WTC11 (cell line): ENCODE measurements around the gene ARHGEF37. TPM values are rescaled to one million over a fixed set of nuclear protein-coding genes. Genes with fewer than 3 reads are reported as not detected.

Experiments
- ATAC-seq: fragments of 200-7000 bp; cut with Tn5 transposase; 2 replicates; pipeline ENCODE4 v1.10.0; 2021; ENCODE audit warnings: mild to moderate bottlenecking, moderate library complexity
- CTCF ChIA-PET: fragments of 300-600 bp; sonication (Branson Sonifier 250); formaldehyde crosslinking; loops from one replicate; lab custom pipeline; 2021; ENCODE audit warnings: antibody characterized with exemption; lab: Charles Lee
- POLR2A ChIA-PET: fragments of 350-600 bp; sonication (Branson Sonifier 250); formaldehyde crosslinking; loops from one replicate; lab custom pipeline; 2021; ENCODE audit warnings: antibody characterized with exemption; lab: Charles Lee
- DNase-seq: peaks from one replicate; pipeline ENCODE4 v3.0.0; 2021; ENCODE audit warnings: low spot score
- H3K27ac Mint-ChIP-seq: 2 replicates; pipeline ENCODE4 v1.8.0; 2021; ENCODE audit warnings: mixed read lengths
- H3K27me3 Mint-ChIP-seq: 2 replicates; pipeline ENCODE4 v1.8.0; 2021; ENCODE audit warnings: low read depth, mild to moderate bottlenecking, moderate library complexity, mixed read lengths
- H3K36me3 Mint-ChIP-seq: 2 replicates; pipeline ENCODE4 v1.8.0; 2021; ENCODE audit warnings: mixed read lengths
- H3K4me1 Mint-ChIP-seq: 2 replicates; pipeline ENCODE4 v1.8.0; 2022; ENCODE audit warnings: mixed read lengths
- H3K4me3 Mint-ChIP-seq: 2 replicates; pipeline ENCODE4 v1.8.0; 2021; ENCODE audit warnings: mild to moderate bottlenecking, moderate library complexity, mixed read lengths
- H3K9me3 Mint-ChIP-seq: 2 replicates; pipeline ENCODE4 v1.8.0; 2021; ENCODE audit warnings: mixed read lengths
- AR ChIP-seq: fragments of 250-450 bp; sonication (Bioruptor Pico); IDR thresholded peaks from 2 replicates; pipeline ENCODE4 v1.9.0; 2021; ENCODE audit warnings: mild to moderate bottlenecking
- CBFB ChIP-seq: sonication (generic); formaldehyde crosslinking; IDR thresholded peaks from 2 replicates; pipeline ENCODE4 v1.8.1; 2022; ENCODE audit warnings: mild to moderate bottlenecking, low read depth, missing genetic modification reagents
- CREM ChIP-seq: sonication (generic); formaldehyde crosslinking; IDR thresholded peaks from 2 replicates; pipeline ENCODE4 v1.8.1; 2022; ENCODE audit warnings: mild to moderate bottlenecking, missing genetic modification reagents, moderate library complexity
- FOXJ3 ChIP-seq: sonication (generic); formaldehyde crosslinking; IDR thresholded peaks from 2 replicates; pipeline ENCODE4 v1.9.0; 2021; ENCODE audit warnings: missing genetic modification reagents, mild to moderate bottlenecking, borderline replicate concordance
- GABPB1 ChIP-seq: sonication (generic); formaldehyde crosslinking; IDR thresholded peaks from 2 replicates; pipeline ENCODE4 v1.8.1; 2023; ENCODE audit warnings: mild to moderate bottlenecking, missing genetic modification reagents
- MLX ChIP-seq: sonication (generic); formaldehyde crosslinking; IDR thresholded peaks from 2 replicates; pipeline ENCODE4 v1.8.1; 2023; ENCODE audit warnings: mild to moderate bottlenecking, missing genetic modification reagents, moderate library complexity
- MXD4 ChIP-seq: fragments of 250-450 bp; sonication (Bioruptor Pico); IDR thresholded peaks from 2 replicates; pipeline ENCODE4 v1.8.0; 2021; ENCODE audit warnings: mild to moderate bottlenecking, moderate library complexity, borderline replicate concordance
- NFYB ChIP-seq: sonication (generic); formaldehyde crosslinking; conservative IDR thresholded peaks from 2 replicates; pipeline ENCODE4 v1.8.0; 2022; ENCODE audit warnings: low read depth, missing genetic modification reagents
- PRRX2 ChIP-seq: fragments of 250-450 bp; sonication (Bioruptor Pico); IDR thresholded peaks from 2 replicates; pipeline ENCODE4 v1.8.0; 2021; ENCODE audit warnings: mild to moderate bottlenecking
- SOX15 ChIP-seq: fragments of 250-450 bp; sonication (Bioruptor Pico); IDR thresholded peaks from 2 replicates; pipeline ENCODE4 v1.9.0; 2021; ENCODE audit warnings: mild to moderate bottlenecking
- USF1 ChIP-seq: sonication (generic); formaldehyde crosslinking; IDR thresholded peaks from 2 replicates; pipeline ENCODE4 v1.8.0; 2022; ENCODE audit warnings: mild to moderate bottlenecking, missing genetic modification reagents
- ZBTB21 ChIP-seq: sonication (generic); formaldehyde crosslinking; IDR thresholded peaks from 2 replicates; pipeline ENCODE4 v1.8.1; 2023; ENCODE audit warnings: mild to moderate bottlenecking, missing genetic modification reagents, borderline replicate concordance
- ZNF219 ChIP-seq: sonication (generic); formaldehyde crosslinking; IDR thresholded peaks from 2 replicates; pipeline ENCODE4 v1.8.0; 2023; ENCODE audit warnings: missing genetic modification reagents, mild to moderate bottlenecking, borderline replicate concordance
- ZNF425 ChIP-seq: fragments of 250-450 bp; sonication (Bioruptor Pico); conservative IDR thresholded peaks from 2 replicates; pipeline ENCODE4 v1.9.0; 2021; ENCODE audit warnings: mild to moderate bottlenecking
- ZNF532 ChIP-seq: fragments of 250-450 bp; sonication (Bioruptor Pico); IDR thresholded peaks from 2 replicates; pipeline ENCODE4 v1.9.0; 2021; ENCODE audit warnings: mild to moderate bottlenecking, borderline replicate concordance
- total RNA-seq: library from RNA; stranded (reverse); gene quantifications from 3 replicates; pipeline ENCODE4 v1.2.3, GENCODE V29; 2021
- TF ChIP-seq, protein P1 (sequence below): sonication (generic); formaldehyde crosslinking; IDR thresholded peaks from 2 replicates; pipeline ENCODE4 v1.8.1; 2022; ENCODE audit warnings: mild to moderate bottlenecking, moderate library complexity, missing genetic modification reagents
- TF ChIP-seq, protein P2 (sequence below): sonication (generic); formaldehyde crosslinking; conservative IDR thresholded peaks from 2 replicates; pipeline ENCODE4 v1.8.1; 2022; ENCODE audit warnings: mild to moderate bottlenecking, missing genetic modification reagents

Gene ARHGEF37
- total RNA-seq, 1 experiment from 2014 or later: 1.1 TPM

DNA sequence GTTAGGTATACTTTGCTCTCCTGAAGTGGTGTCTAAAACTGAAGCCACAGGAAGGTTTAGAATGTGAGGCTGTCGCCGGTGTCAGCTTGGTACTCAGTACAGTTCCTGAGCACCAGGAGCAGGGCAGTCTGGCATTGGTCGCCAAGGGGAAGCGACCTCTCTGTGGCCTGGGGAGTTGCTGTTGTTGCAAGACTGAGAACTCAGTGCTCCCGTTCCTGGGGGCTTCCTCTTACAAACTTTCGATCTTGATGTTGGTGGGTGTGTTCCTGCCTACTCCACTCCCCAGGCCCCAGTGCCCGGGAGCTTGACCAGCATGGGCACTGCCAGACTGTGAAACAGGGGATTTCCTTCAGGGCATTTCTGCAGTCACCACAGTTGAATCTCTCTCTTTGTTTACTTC is 96.4 kb downstream of the ARHGEF37 start:
- ChIA-PET CTCF (interaction anchor here (1.4 to 4.0 kb wide), 3 partner anchors 10 to 150 kb away, joined by 3 to 34 read pairs (median 11); no protein-coding TSS in a partner anchor), POLR2A (no interaction called here)
- Mint-ChIP-seq H3K4me3 (no peak overlapping the region), H3K36me3 (no peaks in the 10 kb centered on the region), H3K9me3 (peaks cover 13% of the 10 kb centered on the region), H3K27me3 (peaks cover 4% of the 10 kb centered on the region; the same call in 1 of the 2 replicates)
- TF ChIP-seq, protein P1, sequence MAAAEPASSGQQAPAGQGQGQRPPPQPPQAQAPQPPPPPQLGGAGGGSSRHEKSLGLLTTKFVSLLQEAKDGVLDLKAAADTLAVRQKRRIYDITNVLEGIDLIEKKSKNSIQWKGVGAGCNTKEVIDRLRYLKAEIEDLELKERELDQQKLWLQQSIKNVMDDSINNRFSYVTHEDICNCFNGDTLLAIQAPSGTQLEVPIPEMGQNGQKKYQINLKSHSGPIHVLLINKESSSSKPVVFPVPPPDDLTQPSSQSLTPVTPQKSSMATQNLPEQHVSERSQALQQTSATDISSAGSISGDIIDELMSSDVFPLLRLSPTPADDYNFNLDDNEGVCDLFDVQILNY: no peak
- no peak for TF ChIP-seq ZNF532
- TF ChIP-seq PRRX2 (CRISPR knock-in tag): no peak
- TF ChIP-seq ZBTB21 (CRISPR knock-in tag): no peak
- TF ChIP-seq FOXJ3 (CRISPR knock-in tag): no peak
- no peak for TF ChIP-seq NFYB
- TF ChIP-seq CBFB (CRISPR knock-in tag): no peak
- TF ChIP-seq SOX15 (CRISPR knock-in tag): no peak
- TF ChIP-seq ZNF425: no peak
- TF ChIP-seq ZNF219 (CRISPR knock-in tag): no peak
- TF ChIP-seq MXD4: no peak
- no peak for TF ChIP-seq GABPB1 (CRISPR knock-in tag)
- TF ChIP-seq, protein P2, sequence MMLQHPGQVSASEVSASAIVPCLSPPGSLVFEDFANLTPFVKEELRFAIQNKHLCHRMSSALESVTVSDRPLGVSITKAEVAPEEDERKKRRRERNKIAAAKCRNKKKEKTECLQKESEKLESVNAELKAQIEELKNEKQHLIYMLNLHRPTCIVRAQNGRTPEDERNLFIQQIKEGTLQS: no peak
- no peak for TF ChIP-seq MLX
- no peak for TF ChIP-seq CREM (CRISPR knock-in tag)
- no peak for TF ChIP-seq AR (CRISPR knock-in tag)
- TF ChIP-seq USF1: no peak
- TF ChIP-seq, all 79 proteins: peak for 0
- DNase-seq (no peak), ATAC-seq (no peak)
- no peak overlapping the region for H3K27ac Mint-ChIP-seq
- no peaks in the 10 kb centered on the region for H3K4me1 Mint-ChIP-seq
